HepG2 (cell line): ENCODE measurements around the gene DOCK10. TPM values are rescaled to one million over a fixed set of nuclear protein-coding genes. Genes with fewer than 3 reads are reported as not detected.

Experiments
- ATAC-seq: fragments of 200-7000 bp; cut with Tn5 transposase; 3 replicates; pipeline ENCODE4 v1.9.1; 2020; ENCODE audit warnings: mild to moderate bottlenecking, moderate library complexity
- BruUV-seq: library from RNA; stranded (reverse); fragments of 400-500 nt; replicated peaks from 2 replicates; lab custom pipeline; 2021; lab: Mats Ljungman, UMichigan
- CTCF ChIA-PET: fragments of 300-600 bp; formaldehyde crosslinking; extraction: SDS; loops from one replicate; lab custom pipeline; 2021; ENCODE audit warnings: low total read pairs, inconsistent platforms, low intra/inter-chr PET ratio; lab: Yijun Ruan, JAX
- POLR2A ChIA-PET: fragments of 350-600 bp; sonication (Branson Sonifier 250); formaldehyde crosslinking; loops from one replicate; lab custom pipeline; 2020; ENCODE audit warnings: antibody characterized with exemption, inconsistent platforms; lab: Yijun Ruan, JAX
- DNase-seq: peaks from one replicate; pipeline ENCODE4 v3.0.0-alpha.2; 2015; ENCODE audit warnings: low spot score
- FAIRE-seq: peaks from 3 replicates; lab custom pipeline; 2011; peaks lifted over from hg19 to GRCh38; lab: Jason Lieb, UNC
- H2AFZ ChIP-seq: one replicate; pipeline ENCODE4 v1.6.1; 2011; ENCODE audit warnings: low read length, inconsistent platforms
- H3K27ac ChIP-seq: fragments of 300-600 bp; 3 replicates; pipeline ENCODE4 v1.8.0; 2011; ENCODE audit warnings: mixed run types, mild to moderate bottlenecking, mixed read lengths, low read length, inconsistent platforms; ENCODE audit not compliant: insufficient read depth; ENCODE audit errors: extremely low read length
- H3K27me3 ChIP-seq, 2 experiments: fragments of 200-600 bp in 1 of 2; 2 replicates in 1 of 2; 3 replicates in 1 of 2; pipeline versions ENCODE4 v1.6.0 to v1.8.0; 2011; ENCODE audit warnings: low read length in 2 of 2, mild to moderate bottlenecking in 2 of 2, moderate library complexity in 2 of 2, inconsistent platforms in 1 of 2; ENCODE audit not compliant: insufficient read depth in 2 of 2, control insufficient read depth in 1 of 2
- H3K36me3 ChIP-seq, 2 experiments: fragments of 200-600 bp in 1 of 2; replicated peaks in 1 of 2; 2 replicates in 1 of 2; 3 replicates in 1 of 2; pipeline versions ENCODE4 v1.5.1 to v1.8.0; 2011; ENCODE audit warnings: low read length in 2 of 2, inconsistent platforms in 1 of 2; ENCODE audit not compliant: insufficient read depth in 2 of 2, control insufficient read depth in 1 of 2
- H3K4me1 ChIP-seq: 2 replicates; pipeline ENCODE4 v1.5.1; 2012; ENCODE audit warnings: low read length, inconsistent platforms; ENCODE audit not compliant: insufficient read depth
- H3K4me2 ChIP-seq: 2 replicates; pipeline ENCODE4 v1.6.0; 2011; ENCODE audit warnings: low read depth, low read length, inconsistent platforms
- H3K4me3 ChIP-seq, 3 experiments: fragments of 200-600 bp in 1 of 3; sonication (generic), shearing (Covaris generic) in 1 of 3; replicated peaks in 1 of 3; 2 replicates each; pipeline ENCODE4 v1.5.1; 2011 to 2016; ENCODE audit warnings: low read length in 3 of 3, inconsistent platforms in 2 of 3, low read depth in 2 of 3, mild to moderate bottlenecking in 2 of 3, control low read depth in 1 of 3, mixed read lengths in 1 of 3; ENCODE audit not compliant: insufficient read depth in 1 of 3
- H3K79me2 ChIP-seq: one replicate; pipeline ENCODE4 v1.6.1; 2011; ENCODE audit warnings: low read length, inconsistent platforms; ENCODE audit not compliant: insufficient read depth
- H3K9ac ChIP-seq: 2 replicates; pipeline ENCODE4 v1.6.0; 2011; ENCODE audit warnings: mild to moderate bottlenecking, low read depth, low read length, inconsistent platforms; ENCODE audit not compliant: insufficient read depth
- H3K9me3 ChIP-seq: 2 replicates; pipeline ENCODE4 v1.5.1; 2012; ENCODE audit warnings: mild to moderate bottlenecking, low read length
- H4K20me1 ChIP-seq: 2 replicates; pipeline ENCODE4 v1.6.0; 2011; ENCODE audit warnings: inconsistent platforms, mild to moderate bottlenecking, low read length, moderate library complexity; ENCODE audit not compliant: insufficient read depth
- GLMP ChIP-seq: sonication (generic); formaldehyde crosslinking; IDR thresholded peaks from 2 replicates; pipeline ENCODE4 v1.9.0; 2021; ENCODE audit warnings: missing genetic modification reagents, mild to moderate bottlenecking, borderline replicate concordance
- MAFK ChIP-seq, 2 experiments: IDR thresholded peaks in 1 of 2; conservative IDR thresholded peaks in 1 of 2; 2 replicates each; pipeline ENCODE4 v1.6.1; 2011; ENCODE audit warnings: improper control_type of control experiment in 2 of 2, low read length in 2 of 2
- STAG1 ChIP-seq: sonication (generic); formaldehyde crosslinking; IDR thresholded peaks from 2 replicates; pipeline ENCODE4 v1.4.0; 2020; ENCODE audit warnings: missing genetic modification reagents
- TEF ChIP-seq: sonication (generic); formaldehyde crosslinking; IDR thresholded peaks from 2 replicates; pipeline ENCODE4 v1.5.0; 2020; ENCODE audit warnings: missing genetic modification reagents
- WGBS: methylation state at CpG from one replicate; pipeline ENCODE4 v1.1.6; 2017; ENCODE audit warnings: low lambda C conversion rate; 5-methylcytosine and 5-hydroxymethylcytosine counted together
- in situ Hi-C: cut with HindIII; loops from 2 replicates; pipeline ENCODE4 v1.10.0; 2017; ENCODE audit warnings: low pct_unique_long_range_greater_than_20kb; ENCODE audit not compliant: extremely low pct_ligation_motif_present
- intact Hi-C: fragments of 100-400 bp; cut with micrococcal nuclease; formaldehyde crosslinking; loops from one replicate; pipeline ENCODE4 v1.10.0; 2022; ENCODE audit not compliant: unreplicated experiment
- polyA plus RNA-seq, 8 experiments: library from polyadenylated mRNA; depleted of rRNA in 3 of 8; stranded (reverse) in 7 of 8; unstranded in 1 of 8; fragments of >200 nt; fragmentation: Illumina TruSeq in 4 of 8; extraction: Trizol in 4 of 8; gene quantifications; 2 replicates each; pipeline versions ENCODE4 v1.2.1 to v1.2.3, GENCODE V29; 2011 to 2016; ENCODE audit warnings: low read depth in 4 of 8, missing spikeins in 1 of 8, mixed read lengths in 1 of 8; ENCODE audit not compliant: insufficient read depth in 1 of 8
- total RNA-seq, 5 experiments: library from RNA; depleted of rRNA; stranded (reverse); fragments of >200 nt; fragmentation: Illumina TruSeq; extraction: Trizol; gene quantifications; 2 replicates each; pipeline ENCODE4 v1.2.3, GENCODE V29; 2016; ENCODE audit warnings: low read depth in 1 of 5

DOCK10 gene
- total and polyA plus RNA-seq, 2 of the 13 experiments (the other 11 are each of a cell fraction or from before 2014, with no cell fraction given): not detected

DNA sequence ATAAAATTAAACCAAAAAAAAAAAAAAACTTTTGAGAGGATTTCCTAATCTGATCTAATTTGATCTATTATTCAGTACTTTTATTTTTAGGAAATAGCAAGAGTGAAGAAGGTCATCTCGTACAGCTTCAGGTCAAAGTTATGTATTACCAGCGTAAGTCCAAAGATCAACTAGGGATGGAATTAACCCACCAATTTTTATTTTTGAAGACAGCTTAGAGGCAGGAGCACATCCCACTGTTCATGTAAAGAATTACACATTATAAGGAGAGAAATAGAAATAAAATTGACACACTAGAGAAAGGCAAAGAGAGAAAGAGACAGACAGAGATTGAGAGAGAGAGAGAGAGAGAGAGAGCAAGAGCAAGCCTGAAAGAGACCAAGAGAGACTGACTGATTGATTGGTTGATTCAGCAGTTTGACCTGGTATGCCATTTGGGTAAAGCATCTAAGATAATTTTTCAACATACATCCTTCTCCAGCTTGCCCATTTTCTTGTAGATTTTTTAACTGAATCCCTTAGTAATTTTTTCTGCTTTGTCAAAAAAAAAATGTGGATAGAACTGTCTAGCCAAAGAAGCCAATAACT lies 25.1 kb downstream of the DOCK10 start (continued):
- TF ChIP-seq STAG1 (CRISPR knock-in tag) (no peak), TEF (CRISPR knock-in tag) (no peak)

DNA sequence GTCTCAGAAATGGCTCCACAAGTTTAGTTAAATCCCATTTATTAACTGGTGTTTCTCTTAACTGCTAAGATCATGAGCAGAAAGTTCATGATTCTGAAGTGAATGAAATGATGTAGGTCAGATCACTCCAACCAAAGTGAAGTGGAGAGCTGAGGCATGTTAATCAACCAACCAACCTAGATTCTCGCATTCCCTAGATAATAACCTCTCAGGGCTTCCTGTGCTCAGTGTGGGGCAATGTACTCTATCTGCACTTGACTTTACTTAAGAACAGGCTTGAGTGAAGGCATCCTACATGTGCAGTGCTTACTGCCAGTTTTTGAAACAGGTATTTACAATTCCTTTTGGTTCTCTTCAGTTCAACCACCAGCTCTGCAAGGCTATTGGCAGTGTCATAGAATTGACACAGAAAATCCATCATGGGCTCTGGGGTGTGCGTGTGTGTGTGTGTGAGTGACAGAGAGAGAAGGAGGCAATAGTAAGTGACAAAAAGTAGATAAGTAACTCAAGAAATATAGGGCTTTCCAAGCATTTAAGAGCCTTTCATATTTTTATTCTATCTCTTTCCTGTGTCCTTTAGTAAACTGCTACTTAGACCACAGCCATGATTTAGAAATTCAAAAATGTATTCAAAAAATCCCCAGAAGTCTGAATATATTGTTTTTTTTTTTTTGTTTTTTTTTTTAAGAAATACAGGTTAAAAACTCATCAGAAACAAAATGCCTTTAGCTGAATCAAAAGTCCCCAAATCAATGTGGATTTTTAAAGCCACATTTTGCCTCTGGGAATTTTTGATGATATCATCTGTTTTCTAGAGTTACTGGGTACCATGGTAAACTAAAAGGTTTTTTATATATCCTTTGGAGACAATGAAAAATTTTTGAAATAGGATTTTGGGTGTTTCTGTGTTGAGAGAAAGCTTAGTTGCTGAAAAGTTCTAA lies 28.6 kb downstream of the DOCK10 start:
- H4K20me1 ChIP-seq: no peaks in the 10 kb centered on the region
- ATAC-seq (no peak), DNase-seq (no peak), FAIRE-seq (no peak)
- H3K9me3 ChIP-seq: no peaks in the 10 kb centered on the region
- intact Hi-C loops: no loop called here
- H3K27me3 ChIP-seq: no peaks in the 10 kb centered on the region
- H2AFZ ChIP-seq: no peak overlapping the region
- TF ChIP-seq MAFK (conservative IDR thresholded peaks at IDR 0.05 in 1 of 2, IDR thresholded peaks at IDR 0.05 in 1 of 2; ENCODE audit: low read length in 2 of 2): peak in 1 of 2 experiments; percentile 13; a peak in 1 of 4 replicates
- no peak for TF ChIP-seq GLMP
- H3K9ac ChIP-seq: no peak overlapping the region
- BruUV-seq: no TSS peak
- no peak overlapping the region for H3K4me3 ChIP-seq
- ChIA-PET POLR2A (no interaction called here), CTCF (no interaction called here)
- no peak overlapping the region for H3K4me2 ChIP-seq
- in situ Hi-C loops: no loop called here
- WGBS: 4% methylated on average over 2 of the region's 2 CpGs
- no peak overlapping the region for H3K27ac ChIP-seq
- no peaks in the 10 kb centered on the region for H3K36me3 ChIP-seq
- H3K4me1 ChIP-seq: no peaks in the 10 kb centered on the region
- no peaks in the 10 kb centered on the region for H3K79me2 ChIP-seq
